MM.1S (cell line): ENCODE results near the gene IL11RA.

ENCODE experiments used
- DNase-seq: peaks from one replicate; pipeline ENCODE4 v3.0.0-alpha.2; 2015
- H2AFZ ChIP-seq: fragments of 300-600 bp; sonication (generic); 2 replicates; pipeline ENCODE4 v1.6.0; 2016; ENCODE audit warnings: antibody characterized with exemption, low read length
- H3F3A ChIP-seq: fragments of 300-600 bp; sonication (generic); 2 replicates; pipeline ENCODE4 v1.6.1; 2016; ENCODE audit warnings: mild to moderate bottlenecking, antibody characterized with exemption, low read length, moderate library complexity, mixed read lengths; ENCODE audit not compliant: insufficient read depth
- H3K27ac ChIP-seq: fragments of 300-600 bp; sonication (generic); 2 replicates; pipeline ENCODE4 v1.5.1; 2016; ENCODE audit warnings: mild to moderate bottlenecking, low read length
- H3K27me3 ChIP-seq: fragments of 300-600 bp; sonication (generic); replicated peaks from 2 replicates; pipeline ENCODE4 v1.6.0; 2016; ENCODE audit warnings: low read length; ENCODE audit not compliant: insufficient read depth
- H3K36me3 ChIP-seq: fragments of 300-600 bp; sonication (generic); replicated peaks from 2 replicates; pipeline ENCODE4 v1.6.1; 2016; ENCODE audit warnings: mild to moderate bottlenecking, low read length, mixed read lengths; ENCODE audit not compliant: insufficient read depth
- H3K4me1 ChIP-seq: fragments of 300-600 bp; sonication (generic); 2 replicates; pipeline ENCODE4 v1.6.1; 2016; ENCODE audit warnings: low read length, mixed read lengths
- H3K4me2 ChIP-seq: fragments of 300-600 bp; sonication (generic); 2 replicates; pipeline ENCODE4 v1.6.0; 2016; ENCODE audit warnings: low read depth, low read length
- H3K4me3 ChIP-seq: fragments of 300-600 bp; sonication (generic); 2 replicates; pipeline ENCODE4 v1.5.1; 2016; ENCODE audit warnings: low read length, mixed read lengths
- H3K79me2 ChIP-seq: fragments of 300-600 bp; sonication (generic); 2 replicates; pipeline ENCODE4 v1.6.1; 2016; ENCODE audit warnings: mixed run types, low read length, mixed read lengths
- H3K9ac ChIP-seq: fragments of 300-600 bp; sonication (generic); 2 replicates; pipeline ENCODE4 v1.6.1; 2016; ENCODE audit warnings: low read length, mixed read lengths
- H3K9me2 ChIP-seq: fragments of 300-600 bp; sonication (generic); replicated peaks from 2 replicates; pipeline ENCODE4 v1.6.1; 2016; ENCODE audit warnings: mild to moderate bottlenecking, low read length, mixed read lengths; ENCODE audit not compliant: insufficient read depth
- H3K9me3 ChIP-seq: fragments of 300-600 bp; sonication (generic); replicated peaks from 2 replicates; pipeline ENCODE4 v1.6.1; 2016; ENCODE audit warnings: mild to moderate bottlenecking, low read length, mixed read lengths; ENCODE audit not compliant: insufficient read depth
- H4K20me1 ChIP-seq: fragments of 300-600 bp; sonication (generic); 2 replicates; pipeline ENCODE4 v1.6.1; 2016; ENCODE audit warnings: mild to moderate bottlenecking, low read length, moderate library complexity, mixed read lengths; ENCODE audit not compliant: insufficient read depth
- CTCF ChIP-seq: fragments of 300-600 bp; sonication (generic); IDR thresholded peaks from 2 replicates; pipeline ENCODE4 v1.5.1; 2016; ENCODE audit warnings: antibody characterized with exemption, low read length, mixed read lengths
- EZH2 ChIP-seq: fragments of 300-600 bp; sonication (generic); optimal IDR thresholded peaks from 2 replicates; pipeline ENCODE3; 2017; ENCODE audit warnings: low read depth, mild to moderate bottlenecking, antibody characterized with exemption, low read length, mixed read lengths
- EZH2phosphoT487 ChIP-seq: fragments of 300-600 bp; sonication (generic); IDR thresholded peaks from 2 replicates; pipeline ENCODE4 v1.6.1; 2018; ENCODE audit warnings: antibody characterized with exemption, low read length

The IL11RA gene

GRCh38 chr9:34615132-34615531, 36.9 kb upstream of the IL11RA start:
- H3K79me2 ChIP-seq = peaks cover 36% of the 10 kb centered on the region
- TF ChIP-seq CTCF (no peak), EZH2phosphoT487 (no peak), EZH2 (no peak)
- H3K4me1 ChIP-seq = peaks cover 13% of the 10 kb centered on the region; the same call in 1 of the 2 replicates
- no peak overlapping the region for H3K27ac ChIP-seq
- no peaks in the 10 kb centered on the region for H3K27me3 ChIP-seq
- H3K4me2 ChIP-seq = no peak overlapping the region
- no peaks in the 10 kb centered on the region for H4K20me1 ChIP-seq
- no peak overlapping the region for H3K4me3 ChIP-seq
- no peaks in the 10 kb centered on the region for H3K9me2 ChIP-seq
- no peak overlapping the region for H3K9ac ChIP-seq
- H3F3A ChIP-seq = peaks cover 6% of the 10 kb centered on the region; the same call in 1 of the 2 replicates
- no peak overlapping the region for H2AFZ ChIP-seq
- no peaks in the 10 kb centered on the region for H3K36me3 ChIP-seq
- H3K9me3 ChIP-seq = no peaks in the 10 kb centered on the region
- no peak for DNase-seq

- Histone ChIP-seq H3F3A (no peaks in the 10 kb centered on the region), H3K4me1 (peaks cover 12% of the 10 kb centered on the region; the same call in 1 of the 2 replicates), H3K9ac (peak within 1 kb of the TSS; percentile 80), H3K9me2 (no peaks in the 10 kb centered on the region), H3K4me2 (peak within 1 kb of the TSS; percentile 89), H3K79me2 (peaks cover 23% of the 10 kb centered on the region), H3K27me3 (peaks cover 28% of the 10 kb centered on the region), H3K9me3 (no peaks in the 10 kb centered on the region), H3K4me3 (peak within 1 kb of the TSS; percentile 74), H4K20me1 (no peaks in the 10 kb centered on the region), H3K27ac (no peak within 1 kb of the TSS), H2AFZ (peak within 1 kb of the TSS; percentile 94), H3K36me3 (no peaks in the 10 kb centered on the region)
- peak; percentile 98 for DNase-seq
- TF ChIP-seq EZH2phosphoT487 (no peak), EZH2 (no peak), CTCF (no peak)
Measured at GRCh38 chr9:34620061-34620994, 31.7 kb upstream of the IL11RA start, which contains the start of gene DCTN3. TSS of gene DCTN3 (minus strand) at chr9:34620495. CDS start at chr9:34620464, 31 bp downstream.

- no peaks in the 10 kb centered on the region for H3K36me3 ChIP-seq
- no peaks in the 10 kb centered on the region for H3K9me2 ChIP-seq
- no peak overlapping the region for H3K4me2 ChIP-seq
- no peak overlapping the region for H3K27ac ChIP-seq
- no peaks in the 10 kb centered on the region for H4K20me1 ChIP-seq
- H2AFZ ChIP-seq = no peak overlapping the region
- no peaks in the 10 kb centered on the region for H3F3A ChIP-seq
- no peak for DNase-seq
- H3K9ac ChIP-seq = no peak overlapping the region
- peaks cover 12% of the 10 kb centered on the region; the same call in 1 of the 2 replicates for H3K4me1 ChIP-seq
- H3K27me3 ChIP-seq = peaks cover 60% of the 10 kb centered on the region
- no peak overlapping the region for H3K4me3 ChIP-seq
- H3K9me3 ChIP-seq = no peaks in the 10 kb centered on the region
- no peak for TF ChIP-seq EZH2
- TF ChIP-seq CTCF = no peak
- no peak for TF ChIP-seq EZH2phosphoT487
- peaks cover 17% of the 10 kb centered on the region for H3K79me2 ChIP-seq
Measured at GRCh38 chr9:34623374-34624235, 28.4 kb upstream of the IL11RA start.
